AG08396 (cell line): ENCODE data around the gene EGFR.

Source experiments
- DNase-seq: peaks from one replicate; pipeline ENCODE4 v3.0.0; 2012; ENCODE audit warnings: low spot score, mixed read lengths

Gene EGFR

DNA sequence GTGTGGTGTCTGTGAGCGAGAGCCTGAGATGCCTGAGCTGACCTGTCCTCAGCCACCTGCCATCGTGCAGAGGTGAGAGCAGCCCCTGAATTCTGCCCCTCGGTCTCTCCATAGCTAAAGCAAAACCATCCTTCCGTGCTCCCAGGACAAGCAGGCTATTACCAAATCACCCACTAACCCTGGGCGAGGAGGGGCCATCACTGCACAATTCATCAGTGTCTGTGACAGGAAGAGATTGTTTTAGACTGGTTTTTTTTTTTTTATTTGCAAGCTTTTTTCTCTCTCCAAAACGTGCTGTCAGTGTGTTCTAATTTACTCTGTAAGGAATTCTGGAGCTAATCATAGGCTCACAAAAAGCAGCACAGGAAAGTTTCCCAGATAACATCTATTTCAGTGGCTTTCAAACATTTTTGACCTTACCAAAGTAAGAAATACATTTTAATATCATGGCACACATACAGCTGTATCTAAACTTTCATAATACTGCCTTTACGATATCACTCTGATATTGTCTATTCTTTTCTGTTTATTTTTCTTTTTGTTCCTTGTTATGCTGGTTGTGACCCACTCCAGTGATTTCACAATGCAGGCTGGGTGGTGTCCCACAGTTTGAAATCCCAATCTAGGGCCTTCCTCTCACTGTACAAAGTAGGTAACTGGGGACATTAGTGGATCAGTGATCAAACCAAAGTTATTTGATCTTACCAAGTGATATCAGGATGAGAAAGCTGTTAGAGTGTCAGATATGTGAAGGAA, 62.8 kb downstream of the EGFR start:
- DNase-seq: no peak

DNA sequence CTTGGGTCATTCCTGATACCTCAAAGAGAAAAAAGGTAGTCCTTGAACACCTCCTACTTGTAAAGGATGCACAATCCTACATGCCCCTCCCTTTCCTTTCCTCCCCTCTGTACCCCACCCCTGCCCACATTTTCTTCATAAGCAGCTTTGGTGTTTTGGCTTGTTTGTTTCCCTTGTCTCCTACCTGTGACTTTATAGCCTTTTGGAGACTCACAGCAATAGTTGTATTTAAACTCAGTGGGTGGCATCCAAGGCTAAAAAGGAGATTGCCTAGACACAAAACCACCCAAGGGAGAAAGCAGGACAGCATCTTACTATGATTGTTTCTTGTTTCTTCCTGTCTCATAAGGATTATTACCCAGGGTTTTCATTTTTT, 63.4 kb downstream of the EGFR start:
- no peak for DNase-seq

DNA sequence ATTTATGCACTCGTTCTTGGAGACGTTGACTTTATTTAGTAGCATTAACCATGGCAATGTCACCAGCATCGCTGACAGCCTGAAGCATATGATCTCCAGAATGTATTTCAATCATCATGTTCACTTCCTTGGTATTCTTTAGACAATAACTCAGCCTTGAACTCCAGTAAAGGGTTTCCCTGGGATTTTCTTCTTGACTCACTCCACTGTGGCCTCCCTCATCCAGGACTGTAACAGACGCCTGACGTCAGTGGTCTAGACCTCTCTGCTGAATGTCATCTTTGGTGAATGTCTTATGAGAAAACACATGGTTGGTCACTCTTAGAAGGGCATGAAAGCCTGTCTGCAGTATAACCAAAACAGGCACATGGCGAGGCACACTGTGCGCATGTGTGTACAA, 64.4 kb downstream of the EGFR start:
- no peak for DNase-seq

DNA sequence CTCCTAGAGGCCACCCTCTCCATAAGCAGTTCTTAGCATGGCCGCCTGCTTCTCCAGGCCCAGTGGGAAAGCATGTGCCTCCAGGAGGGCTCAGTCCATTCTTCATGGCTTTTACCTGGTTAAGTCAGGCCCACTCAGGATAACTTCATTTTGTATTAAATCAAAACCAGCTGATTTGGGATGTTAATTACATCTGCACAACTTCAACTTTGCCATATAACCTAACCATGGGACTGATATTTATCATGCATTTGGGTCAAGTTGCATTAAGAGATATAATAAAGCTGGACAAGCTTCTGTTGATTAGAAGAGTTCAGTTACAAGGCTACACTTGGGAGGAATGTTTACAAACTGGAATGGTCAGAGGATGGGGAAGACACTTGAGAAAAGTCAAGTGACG, 65.5 kb downstream of the EGFR start:
- no peak for DNase-seq

DNA sequence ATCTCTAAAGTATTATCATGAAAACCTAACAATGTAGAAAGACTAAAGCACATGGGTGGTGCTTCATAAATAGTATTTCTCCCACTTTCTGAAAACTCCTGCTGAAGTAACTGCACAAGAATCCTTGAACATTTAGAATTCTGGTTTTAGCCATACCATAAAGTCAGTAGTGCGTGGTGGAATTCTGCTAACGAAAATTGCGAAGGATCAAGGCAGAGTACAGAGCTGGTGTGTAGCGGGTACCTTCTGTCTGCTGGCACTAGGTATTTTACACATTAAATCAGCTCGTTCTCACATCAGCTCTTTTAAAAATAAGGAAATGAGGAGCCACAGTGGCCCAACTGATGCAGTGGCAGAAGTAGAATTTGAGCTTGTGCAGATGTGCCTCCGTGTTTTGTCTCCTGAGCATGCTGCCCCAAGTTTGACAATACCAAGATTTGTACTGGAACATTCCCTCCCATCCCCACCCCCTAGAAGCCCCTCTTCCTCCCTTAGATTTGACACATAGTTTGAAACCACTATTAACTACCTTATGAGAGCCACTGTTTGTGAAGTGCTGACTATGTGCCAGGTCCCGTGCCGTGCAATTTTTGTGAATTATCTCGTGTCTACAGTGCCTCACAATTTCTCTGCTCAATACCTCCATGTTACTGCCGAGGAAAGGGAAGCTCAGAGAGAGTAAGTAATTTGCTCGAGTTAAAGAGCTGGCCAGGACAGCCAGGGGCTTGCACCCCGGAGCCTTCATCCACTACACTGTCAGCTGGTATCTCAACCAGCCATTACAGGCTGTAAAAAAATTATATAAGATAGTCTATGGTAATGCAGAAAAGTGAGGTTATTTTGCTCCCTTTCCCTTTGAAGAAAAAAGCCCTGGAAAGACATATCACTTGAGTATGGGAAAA, 66.9 kb downstream of the EGFR start:
- no peak for DNase-seq

DNA sequence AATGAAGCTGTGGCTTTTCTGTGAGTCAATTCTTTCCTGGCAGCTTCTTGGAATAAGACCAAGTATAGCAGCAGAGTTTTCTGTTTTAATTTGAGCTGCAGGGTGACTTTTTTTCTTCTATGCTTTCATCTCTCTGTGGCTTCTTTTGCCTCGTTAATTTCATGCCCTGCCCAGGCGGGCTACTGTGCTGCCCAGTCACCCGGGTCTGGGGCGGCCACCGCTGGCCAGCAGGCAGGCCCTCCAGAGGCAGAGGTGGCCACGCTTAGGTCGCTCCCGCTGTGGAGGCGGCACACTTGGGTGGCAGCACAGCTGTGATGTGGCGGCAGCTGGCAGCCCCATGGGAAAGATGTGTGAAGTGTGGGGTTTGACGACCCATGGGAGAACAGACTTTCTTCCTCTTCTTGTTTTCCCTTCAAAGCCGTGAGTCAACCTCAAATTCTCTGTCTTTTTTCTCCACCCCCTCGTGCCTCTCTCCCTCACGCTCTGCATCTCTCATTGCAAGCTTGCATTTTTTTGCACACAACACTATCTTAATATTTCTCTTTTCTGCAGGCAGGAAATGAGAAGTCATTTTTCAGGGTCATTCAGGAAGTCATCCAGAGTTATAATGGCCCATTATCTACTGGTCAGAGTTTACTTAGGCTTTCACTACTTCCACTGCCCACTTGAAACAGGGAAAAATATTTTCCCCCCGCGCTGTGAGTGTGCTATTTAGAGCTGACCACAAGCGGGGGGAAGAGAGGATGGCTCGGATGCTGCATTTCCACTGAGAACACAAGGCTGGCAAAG, 67.8 kb downstream of the EGFR start:
- DNase-seq: peak; percentile 80

DNA sequence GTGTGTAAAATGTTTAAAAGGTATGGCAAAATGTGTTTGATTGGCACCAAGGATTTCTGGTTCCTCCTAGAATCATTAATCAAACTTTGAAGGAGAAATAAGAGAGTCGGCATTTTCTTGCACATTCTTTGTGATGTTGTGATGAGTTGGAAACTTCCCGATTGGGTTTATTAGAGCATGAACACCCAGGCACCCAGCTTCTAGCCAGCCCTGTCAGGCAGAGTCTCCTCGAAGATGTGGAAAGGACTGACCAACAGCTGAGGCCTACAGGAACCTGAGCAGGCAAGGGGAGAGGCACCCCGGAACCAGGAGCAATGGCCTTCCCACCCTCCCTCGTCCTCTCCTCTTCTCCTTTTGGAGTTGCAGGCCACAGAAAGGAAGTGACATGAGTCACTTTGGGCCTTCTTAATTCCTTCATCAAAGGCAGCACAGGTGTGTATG, 68.7 kb downstream of the EGFR start:
- DNase-seq: no peak

DNA sequence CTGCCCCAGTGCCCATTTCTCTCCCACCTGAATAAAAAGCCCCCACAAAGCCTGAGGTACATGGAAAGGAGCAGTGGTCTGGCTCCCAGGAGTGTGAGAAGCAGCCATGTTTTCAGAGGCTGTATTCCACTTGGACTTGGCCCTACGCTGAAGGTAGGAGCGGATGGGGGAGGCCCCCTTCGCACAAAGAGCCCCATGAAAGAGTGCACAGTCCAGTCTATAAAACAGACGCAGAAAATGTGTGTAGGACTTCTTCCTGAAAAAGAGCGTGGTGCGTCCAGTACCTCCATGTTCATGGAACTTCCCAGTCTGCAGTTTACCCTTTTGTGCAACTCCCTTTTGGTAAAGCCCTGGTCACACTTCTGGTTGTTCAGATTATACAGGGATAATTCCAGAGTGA, 69.3 kb downstream of the EGFR start:
- DNase-seq: no peak

DNA sequence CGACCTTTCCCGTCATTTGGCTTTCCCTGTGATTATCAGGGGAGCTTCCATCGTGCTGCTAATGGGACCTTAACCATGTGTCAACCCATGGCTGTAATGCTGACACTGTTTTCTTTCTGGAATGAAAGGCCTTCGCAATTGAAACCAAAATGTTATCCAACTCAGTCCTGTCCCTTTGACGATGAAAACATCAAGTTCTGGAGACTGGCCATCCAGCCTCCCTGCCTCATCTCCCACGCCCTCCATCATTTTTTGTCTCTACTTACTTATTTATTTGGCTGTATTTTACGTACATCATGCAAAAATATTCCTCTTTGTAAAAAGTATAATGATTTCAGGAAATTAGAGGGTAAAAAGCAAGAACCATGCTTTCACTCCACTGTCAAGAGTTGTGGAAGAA, 69.8 kb downstream of the EGFR start:
- no peak for DNase-seq

DNA sequence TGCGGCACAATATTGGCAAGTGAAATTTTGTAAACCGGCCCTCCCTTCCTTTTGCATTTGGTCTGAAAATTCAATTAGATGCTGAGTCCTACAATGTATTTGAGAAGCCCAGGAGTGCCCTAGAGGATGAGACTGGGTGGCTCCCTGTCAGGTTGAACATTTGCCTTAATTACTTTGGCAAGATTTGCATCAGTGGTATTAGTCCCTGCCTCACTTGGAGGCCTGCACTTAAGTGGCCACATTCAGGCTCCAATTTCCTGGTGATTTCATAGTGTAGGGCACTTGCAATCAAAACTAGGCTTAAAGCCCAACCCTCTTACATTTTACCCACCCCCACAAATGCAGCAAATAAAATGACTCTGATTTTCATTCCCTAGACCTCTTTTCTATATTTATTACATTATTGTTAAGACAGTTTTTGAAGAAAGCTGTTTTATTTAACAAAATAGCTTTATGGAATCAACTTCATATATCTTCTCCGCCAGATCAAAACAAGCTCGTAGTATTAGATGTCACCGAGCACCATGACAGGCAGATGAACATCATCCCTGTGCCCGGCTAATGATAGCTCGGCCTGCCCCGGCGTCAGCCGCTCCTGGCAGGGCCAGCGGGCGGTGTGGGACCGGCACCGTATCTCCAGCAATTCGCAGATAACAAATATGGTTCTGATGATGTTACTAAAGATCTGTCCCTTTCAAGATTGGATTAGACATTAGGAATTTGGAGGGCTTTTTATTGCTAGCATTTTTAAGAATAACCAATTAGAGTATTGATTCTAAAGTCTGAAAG, 73.6 kb downstream of the EGFR start:
- no peak for DNase-seq

DNA sequence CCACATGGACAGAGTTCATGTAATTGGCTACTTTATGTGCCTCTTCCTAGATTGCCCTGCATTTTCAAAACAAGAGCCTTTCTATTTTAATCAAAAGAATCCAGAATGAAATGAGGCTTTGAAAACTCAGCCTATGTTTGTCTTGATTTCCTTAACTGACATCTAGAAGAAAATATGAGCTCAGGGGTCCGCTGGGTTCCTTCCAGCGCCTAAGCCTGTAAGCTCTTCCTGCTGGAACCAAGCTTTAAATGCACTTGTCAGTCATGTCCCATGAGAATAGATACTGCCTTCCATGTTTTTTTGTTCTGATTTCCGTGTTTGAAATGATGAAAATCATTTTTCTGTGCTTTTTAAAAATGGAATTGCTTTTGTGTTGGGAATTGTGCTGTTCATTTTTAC, 74.2 kb downstream of the EGFR start:
- no peak for DNase-seq

DNA sequence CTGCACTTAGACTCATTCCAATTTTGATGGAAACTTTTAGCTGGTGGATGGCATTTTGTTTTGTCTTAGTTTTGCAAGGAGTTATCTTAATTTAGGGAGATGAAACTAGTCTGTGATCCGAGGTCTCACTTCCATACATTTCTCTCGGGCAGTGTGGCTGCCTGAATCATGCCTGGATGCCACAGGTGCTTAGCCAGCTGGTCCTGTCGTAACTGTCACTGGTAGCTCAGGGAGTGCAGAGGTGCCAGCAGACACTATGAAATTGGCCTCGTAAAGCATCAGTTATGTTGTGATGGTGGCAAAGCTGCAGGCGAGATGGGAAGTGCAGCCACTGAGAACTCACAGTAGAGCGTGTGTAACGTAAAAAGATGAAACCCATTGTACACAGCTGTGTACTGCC, 74.9 kb downstream of the EGFR start:
- no peak for DNase-seq

DNA sequence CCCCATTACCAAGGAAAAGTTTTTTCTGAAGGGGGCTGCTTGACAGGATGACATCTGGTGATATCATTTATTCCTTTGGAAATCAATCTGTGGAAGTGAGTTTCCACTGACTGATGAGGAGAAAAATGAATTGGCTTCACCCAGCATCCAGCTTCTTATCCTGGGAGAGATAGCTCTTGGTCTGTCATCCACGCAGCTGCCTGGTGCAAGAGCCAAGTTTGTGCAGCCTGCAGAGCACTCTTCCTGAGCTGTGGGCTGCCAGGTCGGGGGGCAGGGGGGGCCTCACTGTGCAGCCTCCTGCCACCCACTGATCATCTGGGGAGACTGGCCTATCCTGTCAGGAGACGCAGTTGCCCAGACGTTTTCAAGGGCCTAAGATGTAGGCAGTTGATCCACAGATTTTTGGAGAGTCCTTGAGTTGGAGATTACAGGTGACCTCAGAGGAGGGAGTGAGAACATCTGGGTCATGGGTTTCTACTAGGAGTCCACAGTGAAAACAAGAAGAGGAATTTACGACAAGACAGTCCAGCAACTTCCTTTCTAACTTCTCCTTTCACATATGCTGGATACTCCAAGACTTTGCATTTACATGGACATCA, 75.4 kb downstream of the EGFR start:
- DNase-seq: no peak

DNA sequence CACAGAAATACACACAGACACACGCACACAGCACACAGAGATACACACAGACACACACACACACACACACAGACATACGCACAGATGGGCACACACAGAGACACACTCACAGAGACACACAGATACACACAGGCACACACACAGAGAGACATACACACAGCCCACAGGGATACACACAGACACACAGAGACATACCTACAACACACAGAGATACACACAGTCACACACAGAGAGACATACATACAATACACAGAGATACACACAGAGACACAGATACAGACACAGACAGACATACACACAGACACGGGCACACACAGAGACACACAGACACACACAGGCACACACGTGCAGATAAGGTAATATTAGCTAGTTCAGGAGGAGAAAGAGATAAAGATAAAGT, 76.9 kb downstream of the EGFR start:
- DNase-seq: no peak

DNA sequence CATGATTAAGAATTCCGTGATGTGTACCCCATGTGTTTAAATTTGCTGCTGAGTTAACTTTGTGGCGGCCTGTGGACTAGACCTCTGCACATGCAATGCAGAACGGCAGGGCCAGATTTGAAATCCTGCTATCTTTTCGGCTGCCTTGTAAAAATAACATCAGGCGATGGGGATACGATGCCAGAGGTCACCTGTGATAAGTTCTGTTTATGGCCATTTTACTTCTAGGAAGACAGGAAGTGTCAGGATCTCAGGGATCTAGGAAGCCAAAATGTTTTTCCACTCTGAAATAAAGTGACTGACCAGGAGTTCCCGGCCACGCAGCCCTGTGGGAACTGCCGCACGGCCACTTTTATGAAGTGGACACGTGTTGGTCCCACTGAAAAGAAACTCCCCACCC, 77.5 kb downstream of the EGFR start:
- no peak for DNase-seq

DNA sequence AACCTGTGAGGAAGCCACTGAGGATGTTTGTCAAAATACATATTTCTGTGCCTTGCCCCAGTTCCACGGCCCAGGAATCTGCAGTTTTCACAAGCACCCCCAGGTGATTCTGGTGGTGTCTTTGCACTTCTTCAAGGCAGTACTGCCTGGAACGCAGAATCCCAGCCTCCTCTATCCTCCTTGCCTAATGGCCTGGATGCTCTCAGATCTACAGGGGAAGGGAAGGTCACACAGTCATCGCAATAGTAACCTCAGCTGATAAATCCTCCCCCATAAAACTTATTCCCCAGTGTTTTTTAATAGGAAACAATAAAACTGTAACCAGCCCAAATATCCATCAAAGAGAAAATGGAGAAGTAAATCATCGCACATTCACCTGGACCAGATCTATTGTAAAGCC, 78.3 kb downstream of the EGFR start:
- DNase-seq: no peak

DNA sequence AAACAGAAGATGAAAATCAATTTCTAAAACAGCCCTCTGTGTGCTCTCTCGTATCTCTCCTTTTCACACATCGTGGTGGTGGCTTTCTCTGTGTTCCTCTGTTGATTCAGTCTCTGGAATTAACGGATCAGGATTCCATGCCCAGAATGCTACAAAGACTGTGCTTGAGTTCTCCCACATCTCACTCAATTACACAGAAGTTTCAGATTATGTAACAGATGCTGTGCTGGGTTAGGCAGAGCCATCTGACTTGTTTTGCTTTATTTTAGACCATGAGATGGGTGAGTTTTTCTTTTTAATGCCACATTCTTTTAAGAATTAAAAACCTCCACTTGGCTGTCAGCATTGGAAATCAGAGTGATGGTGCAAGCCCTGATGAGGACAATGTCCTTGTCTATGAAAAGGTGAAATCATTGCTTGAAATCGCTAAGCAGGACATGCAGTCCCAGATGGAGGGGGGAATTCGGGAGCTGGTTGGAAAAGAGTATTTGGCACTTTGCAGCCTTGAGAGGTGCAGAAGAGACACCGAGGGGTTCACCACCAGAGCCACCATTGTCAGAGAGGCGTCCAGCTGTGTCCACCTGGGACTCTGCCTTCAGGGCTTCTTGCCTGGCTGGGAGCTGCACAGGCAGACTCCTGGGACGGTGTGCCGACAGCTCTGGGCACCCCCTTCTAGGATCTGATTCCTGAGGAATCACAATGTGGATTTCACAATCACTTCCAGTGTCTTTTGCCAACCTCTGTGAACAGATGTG, 80.4 kb downstream of the EGFR start:
- DNase-seq: no peak

DNA sequence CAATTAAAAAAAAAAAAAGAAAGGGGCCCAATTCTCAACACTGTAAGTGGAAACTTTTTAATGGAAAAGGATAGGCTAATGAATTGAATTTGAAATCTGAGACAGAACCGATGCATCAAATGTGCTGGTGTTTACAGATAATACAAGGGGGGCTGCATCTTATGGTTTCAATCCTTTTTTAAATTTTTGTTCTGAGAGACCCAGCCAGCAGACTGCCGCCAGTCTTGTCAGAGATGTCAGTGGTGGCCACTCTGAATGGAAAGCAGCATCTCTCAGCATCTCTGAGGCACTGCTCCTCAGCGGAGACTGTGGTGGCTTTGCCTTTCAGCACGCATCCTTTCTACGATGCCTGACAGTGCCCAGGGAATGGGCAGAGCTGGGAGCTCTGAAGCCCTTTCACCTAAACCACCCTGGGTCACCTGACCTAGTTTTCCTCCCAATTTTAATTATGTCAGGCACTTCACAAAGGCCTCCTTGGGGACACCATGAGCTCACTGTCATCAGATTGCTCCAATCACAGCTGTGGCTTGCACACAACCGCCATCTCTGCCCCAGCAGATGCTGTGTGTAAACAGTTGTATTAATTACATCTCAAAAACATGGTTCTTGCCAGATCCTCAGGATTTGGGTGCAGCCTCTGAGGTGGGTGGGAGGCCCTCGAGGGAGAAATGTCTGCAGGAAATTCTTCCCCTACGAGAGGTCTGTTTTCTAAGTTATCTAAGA, 81.2 kb downstream of the EGFR start:
- no peak for DNase-seq

DNA sequence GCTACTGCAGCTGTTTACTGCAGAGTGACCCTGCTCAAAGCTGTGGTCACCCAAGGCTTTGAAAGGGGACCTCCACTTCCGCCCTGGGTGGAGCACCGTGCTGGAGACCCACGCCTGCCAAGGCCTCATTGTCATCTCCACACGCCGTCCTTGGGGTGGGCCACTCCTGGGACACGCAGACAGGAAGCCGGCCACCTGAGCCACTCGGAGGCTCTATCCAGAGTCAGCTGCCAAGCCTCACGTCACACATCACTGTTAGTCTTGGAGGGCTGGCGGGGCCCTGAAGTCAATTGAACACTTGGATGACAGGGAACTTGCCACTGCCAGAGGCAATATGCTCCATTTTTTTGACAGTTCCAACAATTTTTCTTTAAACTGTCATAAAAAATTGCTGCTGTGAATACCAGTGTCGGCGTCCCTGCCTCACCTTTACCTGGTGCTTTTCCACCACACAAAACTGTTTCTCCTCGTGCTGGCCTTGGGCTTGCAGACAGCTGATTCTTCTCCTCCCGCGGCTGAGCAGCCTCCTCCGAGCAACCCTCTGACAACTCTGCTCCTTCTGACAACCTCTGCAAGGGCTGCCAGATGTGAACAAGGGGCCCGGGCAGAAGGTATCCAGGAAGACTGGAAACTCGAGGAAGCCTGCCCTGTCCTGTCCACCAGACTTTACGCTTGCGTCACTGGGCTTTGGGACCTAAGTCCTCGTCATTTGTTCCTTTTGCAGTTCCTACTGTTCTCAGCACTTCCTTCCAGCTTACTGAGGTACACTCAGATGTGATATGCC, 81.9 kb downstream of the EGFR start:
- no peak for DNase-seq
